HG03571 (cell line): ENCODE data around the gene DNAJA3.

Source experiments
- ATAC-seq: cut with Tn5 transposase; IDR thresholded peaks from one replicate; pipeline ENCODE4 v1.9.1; 2021; ENCODE audit not compliant: unreplicated experiment

The DNAJA3 gene

DNA sequence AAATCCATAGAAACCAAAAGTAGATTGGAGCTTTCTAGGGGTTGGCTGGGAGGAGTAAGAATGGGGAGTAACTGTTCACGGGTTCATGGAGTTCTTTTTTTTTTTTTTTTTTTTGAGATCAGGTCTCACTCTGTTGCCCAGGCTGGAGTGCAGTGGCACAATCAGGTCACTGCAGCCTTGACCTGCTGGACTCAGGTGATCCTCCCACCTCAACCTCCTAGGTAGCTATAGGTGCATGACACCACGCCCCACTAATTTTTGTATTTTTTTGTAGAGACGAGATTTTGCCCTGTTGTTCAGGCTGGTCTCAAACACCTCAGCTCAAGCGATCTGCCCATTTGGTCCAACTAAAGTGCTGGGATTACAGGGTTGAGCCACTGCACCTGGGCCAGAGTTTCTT lies 47.2 kb downstream of the DNAJA3 start:
- ATAC-seq = no peak

DNA sequence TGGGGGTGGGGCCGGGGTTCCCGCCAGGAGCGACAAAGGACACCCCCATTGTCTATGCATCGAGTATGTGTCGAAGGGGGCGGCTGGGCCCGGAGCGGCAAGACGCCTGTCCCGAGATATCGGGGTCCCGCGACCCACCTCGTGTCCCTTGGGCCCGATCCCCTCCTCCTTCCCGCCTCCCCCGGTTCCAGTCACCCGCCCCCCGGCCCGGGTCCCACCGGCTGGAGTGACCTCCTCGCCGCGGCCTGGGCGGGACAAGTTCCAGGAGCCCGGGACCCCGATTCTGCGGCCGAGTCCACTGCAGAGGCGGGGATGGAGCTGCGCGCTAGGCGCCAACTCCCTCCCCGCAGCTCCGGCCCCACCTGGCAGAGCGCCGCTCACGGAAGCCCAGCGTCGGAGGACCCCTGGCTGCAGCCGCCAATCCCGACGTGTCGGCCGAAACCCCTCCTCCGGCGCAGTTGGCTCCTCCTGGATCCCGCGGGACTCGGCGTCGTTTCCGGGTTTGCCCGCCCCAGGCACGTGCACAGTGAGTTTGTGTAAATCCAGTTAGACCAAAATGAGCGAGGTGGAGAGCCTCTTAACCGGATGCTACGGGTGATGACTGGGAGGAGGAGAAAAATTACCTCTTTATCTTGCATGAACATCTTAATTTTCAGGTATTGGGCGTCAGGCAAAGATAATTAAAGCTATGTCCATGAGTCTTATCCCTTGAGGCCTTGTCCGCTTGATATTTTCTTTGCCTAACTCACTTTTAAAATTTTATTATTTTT lies 48.7 kb downstream of the DNAJA3 start, which contains the start of gene NMRAL1:
NMRAL1 (minus strand) TSS at position 434 of the 770 bp plus-strand sequence. CDS start 493 bp downstream, outside the sequence.
- peak; percentile 41 for ATAC-seq

DNA sequence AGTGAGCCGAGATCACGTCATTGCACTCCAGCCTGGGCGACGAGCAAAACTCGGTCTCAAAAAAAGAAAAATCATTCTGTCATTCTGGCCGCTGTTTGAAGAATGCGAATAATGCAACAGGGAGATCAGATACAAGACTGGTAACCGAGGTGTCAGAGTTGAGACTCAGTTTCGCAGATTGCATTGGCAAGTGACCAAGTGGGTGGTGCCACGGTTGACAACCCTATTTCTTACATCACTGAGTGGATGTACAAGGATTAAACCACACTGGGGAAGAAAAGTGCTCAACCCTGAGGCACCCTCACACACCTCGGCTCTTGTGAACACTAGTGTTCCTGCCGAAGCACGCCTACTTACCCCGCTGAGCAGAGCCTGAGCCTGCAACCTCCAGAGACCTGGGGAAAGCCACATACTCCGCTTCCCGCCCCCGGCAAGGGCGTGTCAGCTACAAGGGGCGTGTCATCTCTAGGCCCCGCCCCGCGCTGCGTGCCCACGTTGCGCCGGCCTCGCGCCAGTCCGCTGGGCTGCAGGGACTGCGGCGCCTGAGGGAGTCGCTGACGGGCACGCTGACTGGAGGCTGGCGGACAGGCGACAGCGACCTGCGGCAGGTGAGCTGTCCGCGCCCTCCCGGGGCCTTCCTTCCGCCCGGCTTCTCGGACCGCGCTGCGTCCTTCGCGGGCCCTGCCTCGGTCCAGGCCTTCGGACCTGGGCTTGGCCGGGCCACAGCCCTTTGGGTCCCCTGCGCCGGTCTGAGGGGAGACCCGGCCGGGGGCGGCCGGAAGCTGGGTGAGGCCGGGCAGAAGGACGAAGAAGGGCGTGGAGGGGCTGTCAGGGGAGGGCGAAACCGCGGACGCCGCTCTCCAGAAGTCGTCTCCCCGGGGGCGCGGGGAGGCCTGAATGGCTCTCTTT lies 50.5 kb downstream of the DNAJA3 start, which contains the start of gene HMOX2:
HMOX2 (plus strand) TSS at position 519 of the 909 bp plus-strand sequence. CDS start 29,127 bp downstream, outside the sequence.
- peak; percentile 81 for ATAC-seq

DNA sequence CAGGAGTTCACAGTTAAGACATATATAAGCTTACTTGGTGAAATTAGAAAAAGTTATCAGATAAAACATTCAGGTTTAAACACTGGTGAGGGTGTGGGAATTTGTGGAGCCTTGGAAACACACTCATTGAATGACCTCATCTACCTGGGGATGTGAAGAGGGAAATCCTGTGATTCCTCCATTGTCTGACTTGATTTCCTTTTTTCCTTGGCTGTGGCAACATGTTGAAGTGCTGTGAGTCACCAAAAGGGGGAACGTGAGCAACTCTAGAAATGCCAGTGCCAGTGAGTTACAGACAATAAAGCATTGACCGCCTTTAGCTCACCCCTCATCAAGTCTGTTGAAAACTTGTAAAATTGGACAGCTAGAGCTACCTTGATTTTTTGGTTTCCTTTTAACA lies 52.3 kb downstream of the DNAJA3 start:
- ATAC-seq = no peak

DNA sequence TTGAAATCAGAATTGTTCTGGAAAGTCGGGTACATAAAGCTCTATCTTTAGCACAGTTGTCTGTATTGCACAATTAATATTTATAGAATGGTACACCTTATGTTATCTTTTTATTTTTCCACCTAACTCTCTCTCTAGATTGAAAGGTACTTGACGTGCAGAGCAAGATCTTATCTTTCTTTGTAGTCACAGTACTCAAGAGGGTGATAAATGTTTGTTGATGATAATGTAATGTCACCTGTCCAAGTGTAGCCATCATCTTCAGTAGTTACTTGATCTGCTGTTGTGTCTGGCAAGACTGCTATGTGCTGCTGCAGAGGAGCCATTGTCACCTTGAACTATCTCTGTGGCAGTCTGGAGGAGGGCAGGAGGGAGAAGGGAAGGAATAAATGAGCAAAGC lies 55.9 kb downstream of the DNAJA3 start:
- no peak for ATAC-seq

DNA sequence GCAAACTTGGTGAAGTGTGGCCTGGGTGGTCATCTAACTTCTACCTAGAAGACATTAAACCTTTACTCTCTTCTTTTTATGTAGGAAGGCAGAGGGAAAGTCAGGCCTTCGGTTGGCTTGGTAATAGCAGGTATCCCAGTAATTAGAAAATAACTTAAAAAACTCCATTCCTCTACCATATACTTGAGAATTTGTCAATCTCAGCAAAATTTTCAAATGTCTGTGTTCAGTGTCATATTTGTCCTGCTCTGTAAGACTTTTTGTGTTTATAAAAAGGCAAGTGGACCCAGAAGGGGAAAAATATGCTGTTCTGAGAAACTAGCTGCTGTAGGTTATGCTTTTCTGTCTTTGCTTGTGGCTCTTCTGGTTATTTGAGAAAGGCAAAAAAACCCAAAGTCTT lies 56.3 kb downstream of the DNAJA3 start:
- ATAC-seq = no peak

DNA sequence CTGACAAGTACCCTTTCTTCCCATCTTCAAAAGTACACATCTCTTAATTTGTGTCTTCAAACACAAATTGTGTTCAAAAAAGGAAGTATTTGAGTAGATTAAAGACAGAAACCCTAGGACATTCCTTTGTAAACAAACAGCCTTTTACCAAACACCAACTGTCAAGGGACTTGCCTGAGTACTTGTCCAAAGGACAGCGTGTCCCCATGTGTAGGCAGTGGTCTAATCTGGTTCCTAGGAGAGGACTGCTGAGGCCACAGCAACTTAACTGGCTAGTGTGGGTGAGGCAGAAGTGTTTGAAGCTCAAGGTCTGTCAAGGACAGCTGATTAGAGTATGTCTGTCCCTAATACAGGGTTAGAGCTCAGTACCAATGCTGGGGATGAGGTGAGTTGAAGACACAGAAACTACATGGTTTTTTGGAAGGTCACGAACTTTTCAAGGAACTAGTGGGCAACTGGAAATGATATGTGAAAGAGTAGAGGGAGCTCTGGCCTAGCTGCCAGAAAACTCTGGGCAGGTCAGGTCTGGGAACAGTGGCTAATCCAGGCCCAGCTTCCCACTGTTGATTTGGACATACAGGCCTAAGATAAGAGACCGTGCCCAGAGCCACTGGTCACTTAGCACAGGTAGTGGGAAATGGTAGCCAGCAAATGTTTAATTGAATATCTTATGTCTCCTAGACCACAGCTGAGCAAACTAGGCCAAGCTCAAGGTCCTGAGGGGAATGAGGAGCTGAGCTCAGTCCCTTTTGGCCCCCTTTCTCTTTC lies 60.6 kb downstream of the DNAJA3 start:
- no peak for ATAC-seq

DNA sequence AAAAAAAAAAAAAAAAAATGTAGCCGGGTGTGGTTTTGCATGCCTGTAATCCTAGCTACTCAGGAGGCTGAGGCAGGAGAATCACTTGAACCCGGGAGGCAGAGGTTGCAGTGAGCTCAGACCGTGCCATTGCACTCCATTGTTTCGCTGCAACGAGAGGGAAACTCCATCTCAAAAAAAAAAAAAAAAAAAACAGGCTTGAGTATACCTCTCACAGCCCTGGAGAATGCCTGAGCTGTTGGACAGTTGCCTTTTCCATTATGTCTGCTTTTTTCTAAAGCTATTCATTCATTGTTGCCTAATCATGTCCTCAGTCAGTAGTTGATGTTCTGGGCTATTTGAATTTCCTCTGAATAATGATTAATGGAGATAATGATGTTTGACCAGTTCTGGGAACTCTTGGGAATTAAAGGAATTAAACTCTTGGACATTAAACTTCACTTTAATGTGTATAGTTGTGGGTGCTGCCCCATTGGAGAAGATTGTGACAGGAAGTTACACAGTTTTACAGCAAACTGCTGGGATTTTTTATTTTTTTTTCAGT lies 62.4 kb downstream of the DNAJA3 start:
- no peak for ATAC-seq

DNA sequence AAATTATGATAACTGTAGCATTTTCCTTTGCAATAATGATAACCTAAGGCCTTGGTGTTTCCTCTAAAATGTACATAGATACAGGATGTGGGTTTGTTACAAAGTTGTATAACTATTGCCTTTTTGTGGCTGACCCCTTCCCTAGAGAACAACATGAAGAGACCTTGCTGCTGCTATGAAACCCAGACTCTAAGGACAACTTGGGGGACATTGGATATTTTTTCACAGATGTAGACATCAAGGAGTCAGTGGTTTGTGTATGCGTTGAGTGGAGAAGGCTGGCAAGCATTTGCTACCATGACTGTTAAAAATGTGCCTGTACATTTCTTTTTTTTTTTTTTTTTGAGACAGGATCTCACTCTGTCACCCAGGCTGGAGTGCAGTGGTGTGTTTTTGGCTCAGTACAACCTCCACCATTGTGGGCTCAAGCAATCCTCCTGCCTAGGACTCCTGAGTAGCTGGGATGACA lies 62.9 kb downstream of the DNAJA3 start:
- ATAC-seq = no peak

DNA sequence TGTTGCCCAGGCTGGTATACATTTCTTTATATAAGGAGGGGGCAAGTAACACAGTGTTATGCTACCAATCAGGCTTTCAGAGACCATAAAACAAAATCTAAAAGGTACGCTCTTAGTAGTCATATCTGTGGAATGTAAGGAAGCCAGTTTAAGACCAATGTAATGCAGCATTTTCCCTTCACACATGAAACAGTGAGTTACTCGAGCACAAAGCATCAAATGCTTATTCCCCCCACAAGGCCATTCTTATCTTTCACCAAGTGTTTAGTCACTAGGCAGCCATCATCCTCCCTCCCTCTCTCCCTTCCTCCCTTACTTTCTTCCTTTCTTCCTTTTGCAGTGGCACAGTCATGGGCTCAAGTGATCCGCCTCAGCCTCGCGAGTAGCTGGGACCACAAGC lies 63.4 kb downstream of the DNAJA3 start:
- no peak for ATAC-seq

DNA sequence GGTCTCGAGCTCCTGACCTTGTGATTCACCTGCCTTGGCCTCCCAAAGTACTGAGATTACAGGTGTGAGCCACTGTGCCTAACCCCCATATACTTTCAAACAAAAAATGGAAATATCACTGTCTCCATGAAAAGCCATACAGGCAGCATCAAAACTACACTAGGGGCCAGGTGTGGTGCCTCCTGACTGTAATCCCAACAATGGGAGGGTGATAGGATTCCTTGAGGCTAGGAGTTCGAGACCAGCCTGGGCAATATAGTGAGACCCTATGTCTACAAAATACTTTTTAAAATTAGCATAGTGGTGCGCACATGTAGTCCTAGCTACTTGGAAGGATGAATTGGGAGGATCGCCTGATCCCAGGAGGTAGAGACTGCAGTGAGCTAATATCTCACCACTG lies 66.2 kb downstream of the DNAJA3 start:
- no peak for ATAC-seq

DNA sequence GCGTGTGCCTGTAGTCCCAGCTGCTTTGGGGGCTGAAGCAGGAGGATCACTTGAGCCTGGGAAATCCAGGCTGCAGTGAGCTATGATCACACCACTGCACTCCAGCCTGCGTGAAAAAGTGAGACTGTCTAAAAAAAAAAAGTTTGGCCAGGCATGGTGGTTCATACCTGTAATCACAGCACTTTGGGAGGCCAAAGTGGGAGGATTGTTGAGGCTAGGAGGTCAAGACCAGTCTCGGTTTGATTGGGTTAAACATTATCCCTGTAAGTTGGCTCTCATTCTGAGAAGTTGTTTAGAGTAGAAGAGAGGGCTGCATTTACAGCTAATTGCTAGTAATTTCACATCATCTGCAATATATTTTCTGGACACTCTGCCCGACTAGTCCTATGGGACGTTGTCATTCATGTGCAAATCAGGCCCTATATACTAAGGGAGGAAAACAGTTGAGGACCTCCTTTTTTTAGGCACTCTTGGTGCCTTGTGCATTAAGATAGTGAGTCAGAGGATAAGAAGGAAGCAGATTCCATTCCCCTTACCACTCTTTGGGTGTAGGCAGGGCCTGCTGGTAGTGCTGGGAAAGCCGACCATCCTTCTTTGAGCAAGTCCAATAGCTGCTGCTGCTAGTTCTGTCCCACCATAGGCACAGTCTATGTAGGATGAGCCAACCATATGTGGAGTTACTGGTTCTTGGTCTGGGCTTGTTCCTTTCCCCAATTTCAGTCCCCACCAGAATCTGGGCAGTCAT lies 69.2 kb downstream of the DNAJA3 start:
- ATAC-seq = no peak

DNA sequence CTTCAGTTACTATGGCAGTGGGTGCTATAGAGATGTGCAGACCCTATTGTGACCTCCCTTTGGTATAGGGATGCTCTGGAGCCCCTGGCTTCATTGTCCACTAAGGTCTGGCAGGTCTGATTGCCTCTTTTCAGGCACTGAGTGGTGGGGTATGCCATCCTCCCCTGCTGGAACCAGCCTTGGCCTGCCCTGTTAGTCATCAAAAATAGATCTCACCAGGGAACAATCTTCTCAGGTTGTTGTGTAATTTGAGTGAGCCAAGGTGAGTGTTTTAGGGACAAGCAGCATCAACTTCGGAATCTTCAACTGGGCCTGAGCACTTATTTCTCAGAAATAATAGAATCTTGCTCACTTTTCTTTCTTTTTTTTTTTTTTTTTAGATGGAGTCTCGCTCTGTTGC lies 70.1 kb downstream of the DNAJA3 start:
- no peak for ATAC-seq

DNA sequence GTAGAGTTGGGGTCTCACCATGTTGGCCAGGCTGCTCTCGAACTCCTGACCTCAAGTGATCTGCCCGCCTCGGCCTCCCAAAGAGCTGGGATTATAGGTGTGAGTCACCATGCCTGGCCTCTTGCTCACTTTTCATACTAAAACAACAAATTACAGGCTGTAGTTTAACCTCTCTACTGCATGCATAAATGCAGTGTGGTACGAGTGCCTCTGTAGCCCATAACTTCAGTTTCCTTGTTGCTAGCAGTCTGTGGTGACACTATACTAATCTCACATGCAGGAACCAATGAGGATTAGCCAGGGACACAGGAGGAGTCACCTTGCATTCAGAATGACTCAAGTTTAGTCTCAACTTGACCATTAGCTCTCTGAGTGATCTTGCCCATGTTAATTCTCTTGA lies 70.6 kb downstream of the DNAJA3 start:
- ATAC-seq = no peak

DNA sequence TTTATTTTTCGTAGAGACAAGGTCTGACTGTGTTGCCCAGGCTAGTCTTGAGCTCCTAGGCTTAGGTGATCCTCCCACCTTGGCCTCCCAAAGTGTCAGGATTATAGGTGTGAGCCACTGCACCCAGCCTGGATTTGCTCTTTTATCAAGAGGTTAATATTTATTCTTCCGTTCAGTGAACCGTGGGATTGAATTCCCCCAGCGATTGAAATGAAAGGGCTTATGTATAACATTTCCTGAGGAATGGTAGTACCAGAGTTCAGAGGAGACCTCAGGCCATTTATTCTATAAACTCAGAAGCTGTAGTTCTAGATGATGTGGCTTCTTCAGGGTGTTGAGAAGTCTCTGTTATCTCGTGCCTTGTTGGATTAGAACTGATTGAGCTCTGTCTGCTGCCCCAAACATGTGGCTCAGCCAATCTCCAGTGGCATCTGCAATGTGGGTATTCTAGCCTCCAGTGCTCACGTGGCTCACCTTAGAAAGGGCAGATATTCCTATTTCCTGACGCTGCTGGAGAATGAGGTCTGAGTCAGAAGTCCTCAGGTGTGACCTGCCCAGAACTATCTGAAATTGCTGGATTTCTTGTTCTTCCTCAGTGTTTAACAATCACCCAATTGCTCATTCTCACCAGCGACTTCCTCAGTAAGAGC lies 73.0 kb downstream of the DNAJA3 start:
- ATAC-seq = no peak

DNA sequence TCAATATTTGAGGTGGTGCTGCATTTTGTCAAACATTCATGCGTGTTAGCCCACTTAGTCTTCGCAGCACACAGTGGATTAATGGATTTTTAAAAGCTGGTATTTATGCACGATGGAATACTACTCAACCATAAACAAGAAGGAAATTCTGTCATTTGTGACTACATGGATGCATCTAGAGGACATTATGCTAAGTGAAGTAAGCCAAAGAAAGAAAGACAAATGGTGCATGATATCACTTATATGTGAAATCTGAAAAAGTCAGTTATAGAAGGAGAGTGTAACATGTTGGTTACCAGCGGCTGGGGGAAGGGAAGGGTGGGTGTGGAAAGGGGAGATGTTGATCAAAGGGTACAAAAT lies 73.5 kb downstream of the DNAJA3 start:
- ATAC-seq = no peak

DNA sequence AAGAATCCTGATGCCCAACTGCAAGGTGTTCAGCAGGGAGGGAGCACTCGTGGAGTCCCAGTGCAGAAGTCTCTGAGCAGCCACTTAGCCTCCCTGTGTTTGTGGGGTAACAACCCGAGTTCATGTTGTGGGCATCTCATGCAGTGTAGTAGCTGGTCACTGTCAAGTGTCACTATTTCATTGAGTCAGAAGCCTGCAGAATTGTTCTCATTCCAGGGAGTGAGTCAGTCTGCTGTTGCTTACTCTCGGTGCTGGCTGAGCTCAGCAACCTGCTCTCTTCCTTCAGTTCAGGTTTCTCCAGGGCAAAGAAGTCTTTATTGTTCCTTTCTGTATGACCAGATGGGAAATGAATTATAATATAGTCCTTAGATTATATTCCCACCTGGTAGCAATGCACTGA lies 74.6 kb downstream of the DNAJA3 start:
- ATAC-seq = no peak

DNA sequence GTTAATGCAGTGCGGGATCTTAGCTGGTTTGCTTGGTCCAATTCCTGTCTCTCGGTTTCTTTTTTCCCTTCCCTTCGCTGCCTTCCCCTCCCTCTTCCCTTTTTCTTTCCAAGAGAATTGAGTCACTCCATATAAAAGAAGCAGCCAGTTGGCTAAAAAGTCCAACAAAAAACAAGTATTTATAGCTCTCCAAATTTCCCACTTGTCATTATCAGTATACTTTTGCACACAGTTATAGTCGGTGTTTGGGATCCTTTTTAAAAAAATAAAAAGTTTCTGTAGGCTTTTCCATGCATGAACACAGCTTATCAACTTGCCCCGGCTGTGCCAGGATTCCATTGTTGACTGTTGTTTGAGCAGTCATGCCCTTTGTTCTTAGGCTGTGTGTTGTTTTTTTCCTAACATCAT lies 75.4 kb downstream of the DNAJA3 start:
- no peak for ATAC-seq

DNA sequence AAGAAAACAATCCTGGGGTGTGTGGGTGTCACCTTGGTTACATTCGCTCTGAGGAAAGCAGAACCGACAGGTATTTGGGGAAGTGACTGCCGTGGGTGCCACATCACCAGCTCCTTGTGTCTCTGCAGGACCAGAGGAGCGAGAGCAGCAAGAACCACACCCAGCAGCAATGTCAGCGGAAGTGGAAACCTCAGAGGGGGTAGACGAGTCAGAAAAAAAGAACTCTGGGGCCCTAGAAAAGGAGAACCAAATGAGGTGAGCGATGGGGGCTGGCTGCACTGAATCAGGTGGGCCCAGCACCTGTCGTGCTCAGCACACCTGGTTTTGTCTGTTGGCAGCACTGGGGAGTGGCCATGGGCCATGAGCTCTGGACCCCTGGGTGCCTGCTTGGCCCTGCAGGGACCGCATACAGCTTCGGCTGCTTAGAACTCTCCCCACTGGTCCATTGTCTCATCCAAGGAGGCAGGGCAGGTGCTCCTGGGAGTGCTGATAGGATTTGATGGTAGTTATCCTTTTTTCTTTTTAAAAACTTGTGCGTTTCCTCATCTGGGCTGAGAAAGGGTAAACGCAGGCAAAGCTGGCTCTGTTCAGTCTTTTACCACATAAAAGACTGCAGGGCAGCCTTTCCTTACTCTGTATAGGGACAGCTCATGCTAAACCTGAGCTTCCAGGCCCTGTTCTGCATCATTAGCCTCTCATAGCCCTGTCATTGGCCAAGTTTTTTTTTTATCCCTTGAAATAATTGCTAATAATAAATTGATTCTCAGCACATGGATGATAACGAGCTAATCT lies 79.9 kb downstream of the DNAJA3 start:
- ATAC-seq = peak; percentile 75
